ENCODE data around the gene SPOCK1.

DNA sequence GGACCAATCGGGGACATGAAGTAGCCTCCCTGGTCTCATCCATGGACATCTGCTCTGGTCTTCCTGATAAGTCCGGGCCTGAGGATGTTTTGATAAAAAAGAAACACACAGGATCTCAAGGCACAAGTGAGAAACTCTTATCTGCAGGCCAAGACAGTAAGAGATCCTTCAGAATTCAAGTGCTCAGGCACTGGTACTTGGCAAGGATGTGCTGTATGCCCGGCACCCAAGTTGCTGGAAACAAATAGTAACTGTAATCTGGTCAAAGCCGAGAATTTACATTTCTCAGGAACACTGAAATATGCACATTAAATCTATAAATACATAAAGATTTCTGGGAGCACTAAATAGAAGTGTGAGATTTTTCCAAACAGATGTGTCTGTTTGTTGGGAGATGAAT lies 165.7 kb downstream of the SPOCK1 start:
- TF ChIP-seq, protein P1, sequence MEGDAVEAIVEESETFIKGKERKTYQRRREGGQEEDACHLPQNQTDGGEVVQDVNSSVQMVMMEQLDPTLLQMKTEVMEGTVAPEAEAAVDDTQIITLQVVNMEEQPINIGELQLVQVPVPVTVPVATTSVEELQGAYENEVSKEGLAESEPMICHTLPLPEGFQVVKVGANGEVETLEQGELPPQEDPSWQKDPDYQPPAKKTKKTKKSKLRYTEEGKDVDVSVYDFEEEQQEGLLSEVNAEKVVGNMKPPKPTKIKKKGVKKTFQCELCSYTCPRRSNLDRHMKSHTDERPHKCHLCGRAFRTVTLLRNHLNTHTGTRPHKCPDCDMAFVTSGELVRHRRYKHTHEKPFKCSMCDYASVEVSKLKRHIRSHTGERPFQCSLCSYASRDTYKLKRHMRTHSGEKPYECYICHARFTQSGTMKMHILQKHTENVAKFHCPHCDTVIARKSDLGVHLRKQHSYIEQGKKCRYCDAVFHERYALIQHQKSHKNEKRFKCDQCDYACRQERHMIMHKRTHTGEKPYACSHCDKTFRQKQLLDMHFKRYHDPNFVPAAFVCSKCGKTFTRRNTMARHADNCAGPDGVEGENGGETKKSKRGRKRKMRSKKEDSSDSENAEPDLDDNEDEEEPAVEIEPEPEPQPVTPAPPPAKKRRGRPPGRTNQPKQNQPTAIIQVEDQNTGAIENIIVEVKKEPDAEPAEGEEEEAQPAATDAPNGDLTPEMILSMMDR (IDR thresholded peaks at IDR 0.05; ENCODE audit: poor library complexity): no peak
- TF ChIP-seq EZH2 (IDR thresholded peaks at IDR 0.05; ENCODE audit: borderline replicate concordance): no peak

Measured in hepatocyte (in vitro differentiated cells).